Measurements from ENCODE around the gene C11orf16.

DNA sequence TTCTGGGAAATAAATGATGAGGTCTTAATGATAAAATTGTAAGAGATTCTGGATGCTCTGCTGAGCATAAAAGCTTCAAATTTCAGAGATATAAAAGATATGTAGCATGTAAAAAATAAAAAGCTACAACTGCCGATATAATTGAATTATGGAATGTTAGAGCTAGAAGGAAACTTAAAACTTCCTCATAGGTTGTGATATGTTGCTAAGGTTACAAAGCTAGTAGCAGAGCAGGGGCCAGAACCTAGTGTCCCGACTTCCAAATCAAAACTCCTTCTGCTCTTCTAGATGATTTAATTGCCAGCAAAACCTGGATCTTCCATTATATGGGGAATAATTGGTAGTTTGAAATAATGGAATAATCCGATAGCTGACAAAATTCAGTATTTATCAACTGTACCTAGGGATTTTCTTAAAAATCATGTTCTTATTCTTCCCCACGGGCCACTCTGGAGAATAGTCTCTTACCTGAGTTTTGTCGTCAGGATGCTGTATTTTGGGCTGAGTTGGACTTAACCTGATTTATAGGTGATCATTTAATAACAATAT, 9.8 kb upstream of the C11orf16 start, which contains the start of gene ASCL3:
- TF ChIP-seq, protein P1, sequence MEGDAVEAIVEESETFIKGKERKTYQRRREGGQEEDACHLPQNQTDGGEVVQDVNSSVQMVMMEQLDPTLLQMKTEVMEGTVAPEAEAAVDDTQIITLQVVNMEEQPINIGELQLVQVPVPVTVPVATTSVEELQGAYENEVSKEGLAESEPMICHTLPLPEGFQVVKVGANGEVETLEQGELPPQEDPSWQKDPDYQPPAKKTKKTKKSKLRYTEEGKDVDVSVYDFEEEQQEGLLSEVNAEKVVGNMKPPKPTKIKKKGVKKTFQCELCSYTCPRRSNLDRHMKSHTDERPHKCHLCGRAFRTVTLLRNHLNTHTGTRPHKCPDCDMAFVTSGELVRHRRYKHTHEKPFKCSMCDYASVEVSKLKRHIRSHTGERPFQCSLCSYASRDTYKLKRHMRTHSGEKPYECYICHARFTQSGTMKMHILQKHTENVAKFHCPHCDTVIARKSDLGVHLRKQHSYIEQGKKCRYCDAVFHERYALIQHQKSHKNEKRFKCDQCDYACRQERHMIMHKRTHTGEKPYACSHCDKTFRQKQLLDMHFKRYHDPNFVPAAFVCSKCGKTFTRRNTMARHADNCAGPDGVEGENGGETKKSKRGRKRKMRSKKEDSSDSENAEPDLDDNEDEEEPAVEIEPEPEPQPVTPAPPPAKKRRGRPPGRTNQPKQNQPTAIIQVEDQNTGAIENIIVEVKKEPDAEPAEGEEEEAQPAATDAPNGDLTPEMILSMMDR (IDR thresholded peaks at IDR 0.05), result no peak
- TF ChIP-seq POLR2AphosphoS5 (IDR thresholded peaks at IDR 0.05), result no peak
